Middle frontal gyrus (tissue), 1 donor: ENCODE results near the gene TVP23A.
"Not testable (repeated sequence)": the region's sequence is repeated elsewhere in the genome, so short reads cannot be mapped to it uniquely, and the experiment has no call there.

ENCODE experiments used
- DNase-seq: peaks from one replicate; pipeline ENCODE4 v3.0.0-alpha.2; 2015; ENCODE audit warnings: low spot score; ENCODE audit errors: extremely low spot score

TVP23A gene

GRCh38 chr16:10752843-10753523 is 65.6 kb downstream of the TVP23A start:
- no peak for DNase-seq

DNA sequence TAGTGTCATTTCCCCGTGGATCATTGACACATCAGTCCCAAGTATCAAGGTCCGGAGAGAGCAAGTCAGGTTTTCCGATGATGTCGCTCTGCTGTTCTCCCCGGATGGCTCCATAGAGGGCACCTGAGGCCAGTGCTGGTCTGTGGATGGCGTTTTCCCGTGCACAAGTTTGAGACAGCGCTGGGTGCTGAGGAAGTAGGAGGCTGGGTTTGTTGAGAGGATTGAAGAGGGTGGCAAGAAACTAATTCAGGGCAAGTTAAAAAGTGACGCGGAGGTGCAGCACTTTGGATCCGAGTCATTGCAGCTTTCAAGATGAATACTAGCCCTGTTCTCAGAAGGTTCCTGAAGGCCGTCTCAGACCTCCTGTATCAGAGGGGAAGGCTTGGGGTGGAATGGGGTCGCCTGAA is 67.3 kb downstream of the TVP23A start:
- no peak for DNase-seq

- no peak for DNase-seq
Observed at GRCh38 chr16:10750793-10751192, 67.8 kb downstream of the TVP23A start.

GRCh38 chr16:10745841-10746240 is 72.8 kb downstream of the TVP23A start:
- DNase-seq = no peak

DNA sequence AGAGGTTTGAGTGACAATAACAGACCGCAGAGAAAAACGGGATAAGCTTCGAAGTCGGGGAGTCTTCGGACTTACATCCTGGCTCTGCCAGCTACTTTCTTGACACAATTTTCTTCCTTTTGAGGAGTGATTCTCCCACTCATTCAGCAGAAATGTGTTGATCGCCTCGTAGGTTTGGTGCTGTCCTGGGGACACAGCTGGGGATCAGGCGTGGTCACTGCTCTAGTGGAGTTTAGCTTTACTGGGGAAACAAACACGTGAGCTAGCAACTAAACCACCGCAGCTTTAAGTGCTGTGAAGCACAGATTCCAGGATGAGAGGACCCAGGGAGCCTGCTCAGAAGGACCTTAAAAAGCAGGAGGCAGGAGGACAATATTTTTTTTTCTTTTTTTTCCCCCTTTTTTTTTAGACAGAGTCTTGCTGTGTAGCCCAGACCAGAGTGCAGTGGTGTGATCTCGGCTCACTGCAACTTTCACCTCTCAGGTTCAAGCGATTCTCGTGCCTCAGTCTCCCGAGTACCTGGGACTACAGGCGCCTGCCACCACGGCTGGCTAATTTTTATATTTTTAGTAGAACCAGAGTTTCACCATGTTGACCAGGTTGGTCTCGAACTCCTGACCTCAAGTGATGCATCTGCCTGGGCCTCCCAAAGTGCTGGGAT is 74.1 kb downstream of the TVP23A start:
- no peak for DNase-seq

DNA sequence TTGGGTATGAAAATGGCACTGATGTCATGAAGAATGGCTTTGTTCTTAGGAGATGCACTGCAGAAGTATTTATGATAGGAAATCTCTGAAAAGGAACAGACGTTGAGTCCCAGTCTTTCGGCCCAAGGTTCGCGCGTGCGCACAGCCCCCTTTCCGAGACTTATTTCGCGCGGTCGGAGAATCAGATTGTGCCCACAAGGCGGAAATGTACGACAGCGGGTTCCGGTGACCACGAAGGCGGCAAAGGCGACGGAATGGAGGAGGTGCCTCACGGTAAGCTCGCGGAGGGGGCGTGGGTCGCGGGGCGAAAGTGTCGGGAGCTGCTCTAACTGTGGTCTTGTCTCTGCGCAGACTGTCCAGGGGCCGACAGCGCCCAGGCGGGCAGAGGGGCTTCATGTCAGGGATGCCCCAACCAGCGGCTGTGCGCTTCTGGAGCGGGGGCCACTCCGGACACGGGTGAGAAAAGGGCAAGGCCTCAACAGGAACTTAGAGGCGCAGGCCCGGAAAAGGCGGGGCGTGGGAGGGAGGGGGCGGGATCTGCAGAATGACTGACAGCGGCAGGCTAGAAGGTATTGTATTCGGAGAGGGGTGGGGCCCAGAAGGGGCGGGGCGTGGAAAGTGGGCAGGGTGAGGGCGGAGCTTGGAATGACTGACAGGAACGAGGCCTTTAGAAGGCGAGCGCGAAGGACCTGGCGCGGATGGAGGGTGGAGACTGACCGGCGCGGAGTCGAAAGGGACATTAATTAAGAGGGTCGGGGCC is 74.8 kb downstream of the TVP23A start, which contains the start of gene NUBP1:
Gene NUBP1, plus strand, starts transcription at position 233 of the 760 bp plus-strand sequence. Its CDS starts 22 bp downstream, at position 255.
- DNase-seq = peak; percentile 88

- no peak for DNase-seq
Observed at GRCh38 chr16:10743227-10743609, 75.4 kb downstream of the TVP23A start.

DNA sequence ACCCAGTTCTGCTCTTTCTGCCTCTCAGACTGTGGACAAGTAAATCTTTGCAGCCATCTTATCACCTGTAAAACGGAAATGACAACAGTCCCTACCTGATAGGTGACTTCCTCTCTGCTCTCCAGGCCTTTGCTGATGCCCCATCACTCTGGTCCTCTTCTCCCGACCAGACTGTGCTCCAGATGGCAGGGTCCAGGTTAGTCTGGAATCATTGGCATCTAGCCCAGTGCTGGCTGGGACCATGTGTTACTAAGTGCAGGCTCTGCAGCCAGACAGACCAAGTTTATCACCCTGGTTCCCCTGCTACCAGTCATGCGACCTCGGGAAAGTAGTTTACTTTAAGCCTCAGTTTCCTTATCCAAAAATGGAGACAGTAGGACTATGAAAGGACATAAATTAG is 76.8 kb downstream of the TVP23A start:
- DNase-seq = no peak

GRCh38 chr16:10741249-10741648 is 77.3 kb downstream of the TVP23A start:
- not testable (repeated sequence) for DNase-seq

- no peak for DNase-seq
Observed at GRCh38 chr16:10740845-10741208, 77.8 kb downstream of the TVP23A start.

- no peak for DNase-seq
Observed at GRCh38 chr16:10740000-10740844, 78.4 kb downstream of the TVP23A start.

DNA sequence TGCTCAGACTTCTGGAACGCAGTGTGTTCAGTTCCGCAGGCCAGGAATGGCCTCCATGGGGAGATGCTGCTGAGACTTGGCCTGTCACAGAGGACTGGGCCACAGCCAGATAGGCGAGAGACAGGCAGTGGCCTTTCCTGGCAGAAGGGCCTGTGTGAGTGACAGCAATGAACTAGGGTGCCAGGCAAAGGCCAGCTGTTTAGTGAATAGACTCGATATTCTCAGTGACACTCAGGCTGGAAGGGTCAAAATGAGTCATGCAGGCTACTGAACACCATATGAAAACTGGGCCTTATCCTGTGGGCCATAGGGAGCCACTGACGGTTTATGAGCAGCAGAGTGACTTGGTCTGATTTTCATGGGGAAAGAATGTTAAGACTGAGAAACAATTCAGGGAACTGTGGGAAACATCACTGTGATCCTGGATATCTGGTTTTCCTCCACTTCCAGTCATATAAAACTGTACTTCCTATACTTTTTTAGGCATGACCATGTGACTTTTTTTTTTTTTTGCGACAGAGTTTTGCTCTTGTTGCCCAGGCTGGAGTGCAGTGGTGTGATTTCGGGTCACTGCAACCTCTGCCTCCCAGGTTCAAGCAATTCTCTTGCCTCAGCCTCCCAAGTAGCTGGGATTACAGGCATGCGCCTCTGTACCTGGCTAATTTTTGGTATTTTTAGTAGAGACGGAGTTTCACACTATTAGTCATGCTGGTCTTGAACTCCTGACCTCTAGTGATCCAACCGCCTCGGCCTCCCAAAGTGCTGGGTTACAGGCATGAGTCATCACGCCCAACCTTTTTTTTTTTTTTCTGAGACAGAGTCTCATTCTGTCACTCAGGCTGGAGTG is 80.1 kb downstream of the TVP23A start:
- peak; percentile 45 for DNase-seq

- DNase-seq = peak; percentile 68
Observed at GRCh38 chr16:10737068-10737625, 81.4 kb downstream of the TVP23A start.

DNA sequence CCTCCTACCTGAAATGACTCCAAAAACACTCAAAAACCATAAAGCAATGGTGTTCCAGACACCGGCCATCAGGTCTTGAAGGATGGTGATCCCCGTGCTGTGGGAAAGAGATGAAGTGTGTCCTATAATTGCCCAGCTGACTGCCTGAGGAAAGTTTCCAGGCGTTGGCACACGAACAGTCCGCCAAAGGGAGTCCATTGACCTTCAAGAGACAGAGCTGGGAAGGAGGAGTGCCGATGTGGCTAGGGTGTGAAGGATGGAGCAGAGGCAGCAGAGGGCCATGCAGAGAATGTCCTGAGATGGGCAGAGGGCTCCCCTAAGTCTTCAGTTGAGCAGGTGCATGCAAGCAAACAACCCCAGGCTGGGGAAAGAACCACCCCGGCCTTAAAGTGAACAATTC is 86.8 kb downstream of the TVP23A start:
- no peak for DNase-seq

DNA sequence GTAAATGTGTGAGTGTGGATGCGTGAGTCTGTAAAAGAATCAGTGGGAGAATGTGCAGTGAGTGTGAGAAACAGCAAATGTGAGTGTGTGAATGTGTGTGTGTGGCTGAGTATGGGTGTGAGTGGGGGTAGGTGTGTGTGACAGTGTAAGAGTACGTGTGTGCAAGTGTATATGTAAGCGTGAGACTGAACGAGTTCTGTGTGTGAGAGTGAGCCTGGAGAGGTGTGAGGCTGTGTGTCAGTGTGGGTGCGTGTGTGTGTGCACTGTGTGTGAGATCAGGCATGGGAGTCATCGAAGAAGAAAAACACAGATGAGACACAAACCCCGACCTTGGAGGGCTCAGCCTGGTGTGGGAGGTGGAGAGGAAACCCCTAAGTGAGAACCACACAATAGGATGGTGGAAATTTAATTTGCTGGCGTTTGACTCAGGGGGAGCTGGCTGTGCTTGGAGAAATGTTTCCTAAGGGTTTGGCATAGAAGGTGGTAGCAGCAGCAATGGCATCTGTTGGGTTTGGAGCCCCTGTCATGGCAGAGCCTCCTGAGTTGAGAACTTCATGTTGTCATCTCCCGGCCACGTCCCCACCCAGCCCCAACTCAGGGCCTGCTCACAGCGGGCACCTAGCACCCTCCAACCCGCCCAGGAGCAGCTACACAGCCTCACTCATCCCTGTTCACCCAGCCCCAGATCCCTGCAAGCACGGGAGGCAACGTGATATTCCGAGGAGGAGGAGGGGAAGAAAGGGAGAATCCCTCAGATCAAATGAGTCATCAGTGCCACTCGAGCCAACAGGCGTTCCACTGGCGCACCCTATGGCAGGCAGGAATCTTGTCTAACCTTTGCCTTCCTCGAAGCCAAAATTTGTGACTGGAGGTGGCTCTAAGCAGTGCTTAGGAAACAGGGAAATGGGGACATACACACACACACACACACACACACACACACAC is 89.2 kb downstream of the TVP23A start:
- DNase-seq = no peak

- no peak for DNase-seq
Observed at GRCh38 chr16:10728003-10728887, 90.3 kb downstream of the TVP23A start.
